Activated CD8-positive, alpha-beta memory T cell treated with anti-CD3 and anti-CD28 coated beads for 4 hours (primary cell): ENCODE measurements around the gene TRPV6.

Experiments used
- DNase-seq, 2 donors: peaks; one replicate each; pipeline ENCODE4 v3.0.0-alpha.2; 2020; ENCODE audit warnings: low read depth in 2 of 2

TRPV6 gene

GRCh38 chr7:142885311-142886230 is at the start of gene TRPV6:
TSS of gene TRPV6 (minus strand) at chr7:142885745.
- no peak for DNase-seq

GRCh38 chr7:142934056-142934455 is 48.5 kb upstream of the TRPV6 start:
- no peak for DNase-seq

DNA sequence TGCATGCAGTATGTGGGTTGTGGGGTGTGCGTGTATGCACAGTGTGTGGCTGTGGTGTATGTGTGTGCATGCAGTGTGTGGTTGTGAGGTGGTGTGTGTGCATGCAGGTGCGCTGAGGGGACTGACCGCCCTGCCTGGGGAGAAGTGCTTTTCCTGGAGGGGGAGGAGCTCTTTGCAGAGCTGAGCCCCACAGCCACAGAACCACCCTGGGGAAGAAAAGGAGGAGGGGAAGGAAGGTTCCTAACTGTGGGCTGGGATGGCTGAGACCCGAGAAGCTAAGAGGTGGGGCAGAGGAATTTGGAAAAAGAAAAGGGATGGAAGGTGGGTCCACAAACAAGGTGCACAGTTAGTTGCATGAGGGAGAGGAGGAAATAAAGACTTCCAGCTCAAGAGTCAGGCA is 48.1 kb upstream of the TRPV6 start, which contains the start of gene TRPV5:
TRPV5 (minus strand) TSS at position 123 of the 400 bp plus-strand sequence. CDS start 287 bp downstream, outside the sequence.
- DNase-seq: no peak

DNA sequence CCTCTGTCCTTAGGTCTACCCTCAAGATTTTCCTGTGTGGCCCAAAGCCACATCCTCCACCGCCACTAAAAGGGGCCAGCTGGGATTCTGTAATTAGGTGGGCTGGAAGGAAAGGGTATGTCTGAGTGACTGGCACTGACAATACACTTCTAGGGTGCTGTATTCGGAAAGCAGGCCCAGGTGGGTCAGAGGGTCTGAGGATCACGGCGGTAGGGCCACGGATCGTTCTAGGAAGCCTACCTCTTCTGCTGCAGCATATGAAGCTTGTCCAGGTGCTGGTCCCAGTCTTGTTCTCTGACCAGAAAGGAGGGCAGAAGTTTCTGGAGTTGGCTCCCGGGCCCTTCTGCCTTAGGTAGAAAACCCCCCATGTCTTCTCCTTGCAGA is 47.5 kb upstream of the TRPV6 start:
- DNase-seq: no peak

GRCh38 chr7:142932386-142933091 is 47.0 kb upstream of the TRPV6 start:
- DNase-seq: no peak

GRCh38 chr7:142930126-142930730 is 44.7 kb upstream of the TRPV6 start:
- DNase-seq: no peak

DNA sequence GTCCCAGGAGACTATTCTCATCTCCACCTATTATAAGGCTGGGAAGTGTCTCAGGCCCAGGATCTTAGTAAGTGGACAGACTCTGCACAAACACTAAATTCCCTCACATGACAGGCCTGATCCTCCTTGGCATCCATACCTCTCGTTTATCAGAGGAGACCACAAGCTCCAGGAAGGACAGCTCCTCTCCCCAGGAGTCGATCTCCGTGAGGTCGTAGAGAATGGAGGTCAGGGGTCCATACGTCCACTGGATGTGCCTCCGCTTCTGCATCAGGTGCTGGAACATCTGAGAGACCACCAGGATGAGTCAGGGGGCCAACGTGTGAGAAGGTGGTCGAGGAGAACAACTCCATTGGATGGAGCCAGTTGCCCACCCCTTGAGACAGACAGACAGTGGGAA is 42.4 kb upstream of the TRPV6 start:
- DNase-seq: no peak

GRCh38 chr7:142927085-142927745 is 41.7 kb upstream of the TRPV6 start:
- no peak for DNase-seq

GRCh38 chr7:142925413-142925812 is 39.9 kb upstream of the TRPV6 start:
- DNase-seq: no peak

DNA sequence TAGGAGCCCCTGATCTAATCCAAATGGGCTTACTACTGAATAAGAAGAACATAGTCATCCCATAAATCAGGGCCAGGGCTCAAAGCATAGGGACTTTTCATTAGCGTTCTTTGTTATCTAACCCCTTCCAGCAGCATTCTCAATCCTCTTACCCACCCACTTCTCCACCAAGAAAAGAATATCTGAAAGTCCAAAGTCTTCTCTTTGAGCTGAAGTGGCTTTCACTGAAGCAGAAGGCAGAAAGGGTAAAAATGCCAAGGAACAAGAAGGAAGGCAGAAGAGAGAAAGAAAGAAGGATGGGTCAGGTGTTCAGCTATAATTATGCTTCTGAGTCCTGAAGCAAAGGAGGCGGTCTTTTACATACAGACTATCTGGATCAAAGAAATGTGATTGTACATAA is 37.8 kb upstream of the TRPV6 start:
- no peak for DNase-seq

DNA sequence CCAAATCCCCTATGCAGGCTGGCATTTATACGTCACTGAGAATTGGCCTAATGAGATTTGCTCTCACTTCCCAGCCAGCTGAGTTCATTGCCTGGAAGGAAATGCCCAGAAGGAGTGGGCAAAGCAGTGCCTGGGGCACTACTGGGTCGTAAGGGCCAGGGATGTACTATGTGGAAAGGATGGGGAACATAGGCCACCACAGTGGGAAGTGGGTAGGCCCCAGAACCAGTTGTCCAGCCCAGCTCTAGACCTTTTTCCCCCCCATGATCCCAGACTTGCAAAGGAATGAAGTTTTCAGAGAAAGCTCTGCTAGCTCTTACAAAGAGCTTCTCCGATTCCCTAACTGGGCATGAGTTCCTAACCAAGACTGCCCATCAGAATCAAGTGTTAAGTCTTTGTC is 34.1 kb upstream of the TRPV6 start:
- DNase-seq: no peak

DNA sequence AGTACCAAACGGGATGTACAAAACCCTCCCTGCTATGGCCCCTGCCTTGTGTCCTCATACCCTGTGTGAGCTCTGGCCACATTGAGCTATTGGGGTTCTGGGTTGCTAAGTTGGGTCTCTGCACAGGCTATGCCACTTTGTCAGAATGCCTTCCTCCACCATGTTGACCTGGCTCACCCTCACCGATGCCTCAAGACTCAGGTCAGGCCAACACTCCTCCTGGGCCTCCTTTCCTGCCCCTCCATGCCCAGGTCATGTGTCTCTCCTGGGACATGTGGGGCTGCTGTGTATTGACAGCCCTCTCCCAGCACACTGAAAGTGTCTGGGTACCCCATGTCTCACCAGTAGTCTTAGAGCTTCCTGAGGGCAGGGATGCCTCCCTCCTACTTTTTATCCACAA is 33.4 kb upstream of the TRPV6 start:
- DNase-seq: no peak

- DNase-seq: no peak
These were observed 31.9 kb upstream of the TRPV6 start for GRCh38 chr7:142917447-142917846.

- no peak for DNase-seq
These were observed 31.0 kb upstream of the TRPV6 start for GRCh38 chr7:142916508-142916907.

GRCh38 chr7:142915315-142915714 is 29.8 kb upstream of the TRPV6 start:
- DNase-seq: no peak

DNA sequence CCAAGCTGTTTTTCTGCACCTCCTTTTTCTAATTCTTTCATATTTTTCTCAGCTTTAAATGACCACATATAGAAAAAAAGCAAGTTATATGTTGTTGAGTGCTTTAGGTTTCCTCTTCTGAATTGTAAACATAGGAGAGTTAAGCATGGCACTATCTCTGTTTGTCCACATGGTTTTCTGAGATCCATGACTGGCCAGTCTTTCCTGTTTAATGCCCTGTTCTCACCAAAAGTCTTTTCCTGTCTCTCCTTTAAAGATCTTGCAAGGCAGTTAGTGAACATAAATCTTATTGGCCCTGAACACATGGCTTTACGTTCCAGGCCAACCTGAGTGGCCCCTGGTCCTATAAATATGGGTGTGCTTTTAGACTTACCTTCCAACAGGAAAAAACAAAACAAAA is 28.6 kb upstream of the TRPV6 start:
- no peak for DNase-seq

DNA sequence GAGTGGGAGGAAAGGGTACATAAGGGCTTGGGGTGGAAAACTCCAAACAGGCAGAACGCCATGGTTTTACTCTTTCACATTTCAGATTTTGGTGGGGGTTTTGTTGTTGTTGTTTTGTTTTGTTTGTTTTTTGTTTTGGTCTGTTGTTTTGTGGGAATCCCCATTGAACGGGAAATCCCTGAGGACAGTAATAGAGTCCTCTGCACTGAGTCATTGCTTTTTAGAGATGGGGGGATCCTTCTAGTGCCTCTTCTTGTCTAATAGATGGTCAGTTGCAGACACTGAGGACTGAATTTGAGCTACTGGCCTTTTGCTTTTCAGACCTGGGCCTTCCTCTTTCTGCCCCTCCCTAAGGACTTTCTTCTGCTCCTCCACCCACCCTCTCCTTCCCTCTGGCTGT is 28.0 kb upstream of the TRPV6 start:
- DNase-seq: no peak

- DNase-seq: no peak
These were observed 27.5 kb upstream of the TRPV6 start for GRCh38 chr7:142913051-142913450.

DNA sequence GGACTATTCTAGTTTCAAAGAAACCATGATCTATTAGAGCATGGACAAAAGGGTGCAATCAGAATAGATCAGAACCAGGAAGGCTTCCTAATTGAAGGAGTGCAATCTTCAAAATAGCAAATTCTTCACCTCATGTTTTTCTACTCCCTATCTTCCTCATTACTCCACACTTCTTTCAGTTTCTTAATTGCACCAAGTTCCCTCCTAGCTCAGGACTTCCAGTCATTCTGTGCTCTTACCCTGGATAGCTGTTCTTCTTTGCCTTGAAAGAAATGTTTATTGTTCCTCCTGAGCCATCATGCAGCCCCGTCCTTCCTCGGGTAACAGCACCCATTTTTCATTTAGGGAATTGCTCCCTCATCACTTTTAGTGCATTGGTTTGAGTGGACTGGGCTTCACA is 24.9 kb upstream of the TRPV6 start:
- DNase-seq: no peak

GRCh38 chr7:142910031-142910433 is 24.5 kb upstream of the TRPV6 start:
- DNase-seq: no peak

GRCh38 chr7:142908921-142909890 is 23.7 kb upstream of the TRPV6 start:
- DNase-seq: no peak
